GM23338 (cell line): ENCODE data around the gene FTO. TPM values are rescaled to one million over a fixed set of nuclear protein-coding genes. Genes with fewer than 3 reads are reported as not detected.

Experiments used
- ATAC-seq: fragments of 200-7000 bp; cut with Tn5 transposase; 3 replicates; pipeline ENCODE4 v1.9.1; 2020
- DNase-seq: peaks from one replicate; pipeline ENCODE4 v3.0.0-alpha.2; 2015; ENCODE audit warnings: low spot score
- H2AFZ ChIP-seq: fragments of 200-600 bp; sonication (generic); 2 replicates; pipeline ENCODE4 v1.8.0; 2016; ENCODE audit warnings: antibody characterized with exemption, mild to moderate bottlenecking, moderate library complexity
- H3F3A ChIP-seq: fragments of 200-600 bp; sonication (generic); replicated peaks from 2 replicates; pipeline ENCODE4 v1.8.0; 2017; ENCODE audit warnings: antibody characterized with exemption, mixed run types, low read depth
- H3K27ac ChIP-seq: fragments of 200-600 bp; sonication (generic); 2 replicates; pipeline ENCODE4 v1.6.1; 2016; ENCODE audit warnings: low read depth
- H3K27me3 ChIP-seq: fragments of 200-600 bp; sonication (generic); 2 replicates; pipeline ENCODE4 v1.8.0; 2016; ENCODE audit warnings: mild to moderate bottlenecking, mixed run types, moderate library complexity; ENCODE audit not compliant: insufficient read depth
- H3K36me3 ChIP-seq: fragments of 200-600 bp; sonication (generic); 2 replicates; pipeline ENCODE4 v1.8.0; 2016; ENCODE audit warnings: mild to moderate bottlenecking; ENCODE audit not compliant: insufficient read depth
- H3K4me1 ChIP-seq: fragments of 200-600 bp; sonication (generic); 2 replicates; pipeline ENCODE4 v1.8.0; 2016; ENCODE audit warnings: mild to moderate bottlenecking, moderate library complexity; ENCODE audit not compliant: insufficient read depth
- H3K4me2 ChIP-seq: fragments of 200-600 bp; sonication (generic); 2 replicates; pipeline ENCODE4 v1.7.1; 2017; ENCODE audit warnings: mixed run types
- H3K4me3 ChIP-seq: fragments of 200-600 bp; sonication (generic); 2 replicates; pipeline ENCODE4 v1.6.1; 2016; ENCODE audit warnings: mixed run types
- H3K79me2 ChIP-seq: fragments of 200-600 bp; sonication (generic); replicated peaks from 2 replicates; pipeline ENCODE4 v1.8.0; 2017; ENCODE audit warnings: mild to moderate bottlenecking; ENCODE audit not compliant: insufficient read depth
- H3K9me2 ChIP-seq: fragments of 200-600 bp; sonication (generic); 2 replicates; pipeline ENCODE4 v1.8.0; 2017; ENCODE audit not compliant: insufficient read depth
- H4K20me1 ChIP-seq: fragments of 200-600 bp; sonication (generic); replicated peaks from 2 replicates; pipeline ENCODE4 v1.8.0; 2017; ENCODE audit warnings: mild to moderate bottlenecking; ENCODE audit not compliant: insufficient read depth
- H3K27ac Mint-ChIP-seq: 2 replicates; pipeline ENCODE4 v1.8.0; 2020; ENCODE audit warnings: inconsistent platforms, mild to moderate bottlenecking, moderate library complexity, mixed read lengths
- H3K27me3 Mint-ChIP-seq: 3 replicates; pipeline ENCODE4 v1.8.0; 2022; ENCODE audit warnings: low read depth, mild to moderate bottlenecking, moderate library complexity, mixed read lengths, inconsistent platforms; ENCODE audit not compliant: insufficient read depth, poor library complexity
- H3K36me3 Mint-ChIP-seq: 3 replicates; pipeline ENCODE4 v1.8.0; 2021; ENCODE audit warnings: low read depth, mild to moderate bottlenecking, inconsistent platforms, moderate library complexity, mixed read lengths
- H3K4me1 Mint-ChIP-seq: 3 replicates; pipeline ENCODE4 v1.8.0; 2020; ENCODE audit warnings: mild to moderate bottlenecking, inconsistent platforms, mixed read lengths
- H3K4me3 Mint-ChIP-seq: 3 replicates; pipeline ENCODE4 v1.8.0; 2021; ENCODE audit warnings: moderate library complexity, mild to moderate bottlenecking, inconsistent platforms, mixed read lengths
- H3K9me3 Mint-ChIP-seq: 3 replicates; pipeline ENCODE4 v1.8.0; 2020; ENCODE audit warnings: moderate library complexity, mild to moderate bottlenecking, inconsistent platforms, mixed read lengths
- CREB1 ChIP-seq: fragments of 250-450 bp; sonication (Bioruptor Pico); IDR thresholded peaks from 2 replicates; pipeline ENCODE4 v1.5.0; 2020; ENCODE audit warnings: low read depth, mild to moderate bottlenecking, moderate library complexity
- EZH2 ChIP-seq: fragments of 200-600 bp; sonication (generic); IDR thresholded peaks from one replicate; pipeline ENCODE4 v1.8.0; 2017; ENCODE audit warnings: antibody characterized with exemption, mild to moderate bottlenecking, low read depth; ENCODE audit not compliant: unreplicated experiment
- EZH2phosphoT487 ChIP-seq: fragments of 200-600 bp; sonication (generic); IDR thresholded peaks from one replicate; pipeline ENCODE4 v1.8.1; 2018; ENCODE audit warnings: antibody characterized with exemption; ENCODE audit not compliant: unreplicated experiment
- JUNB ChIP-seq: IDR thresholded peaks from one replicate; pipeline ENCODE4 v1.6.1; 2016; ENCODE audit warnings: antibody characterized with exemption; ENCODE audit not compliant: unreplicated experiment
- NANOG ChIP-seq: IDR thresholded peaks from 2 replicates; pipeline ENCODE4 v1.6.1; 2016; ENCODE audit warnings: antibody characterized with exemption, borderline replicate concordance
- POLR2AphosphoS5 ChIP-seq: IDR thresholded peaks from 2 replicates; pipeline ENCODE4 v1.6.1; 2016; ENCODE audit warnings: antibody characterized with exemption, low read depth
- STAT1 ChIP-seq: IDR thresholded peaks from one replicate; pipeline ENCODE4 v1.6.1; 2016; ENCODE audit warnings: antibody characterized with exemption; ENCODE audit not compliant: unreplicated experiment
- ZNF114 ChIP-seq: fragments of 250-450 bp; sonication (Bioruptor Pico); IDR thresholded peaks from 2 replicates; pipeline ENCODE4 v1.5.0; 2020; ENCODE audit warnings: mild to moderate bottlenecking, moderate library complexity
- ZNF331 ChIP-seq: fragments of 250-450 bp; sonication (Bioruptor Pico); IDR thresholded peaks from 2 replicates; pipeline ENCODE4 v1.5.0; 2020; ENCODE audit warnings: low read depth, mild to moderate bottlenecking, moderate library complexity
- polyA plus RNA-seq: library from polyadenylated mRNA; unstranded; fragments of >200 nt; fragmentation: Nextera tagmentation; extraction: Ambion mirVana; gene quantifications from 2 replicates; pipeline ENCODE4 v1.2.1, GENCODE V29; 2016
- total RNA-seq: library from RNA; depleted of rRNA; stranded (reverse); fragments of >200 nt; shearing (Covaris generic); gene quantifications from 2 replicates; pipeline ENCODE4 v1.2.3, GENCODE V29; 2014
- TF ChIP-seq, protein P1 (sequence below), 2 experiments: fragments of 200-600 bp in 1 of 2; sonication (generic) in 1 of 2; conservative IDR thresholded peaks; 2 replicates each; pipeline versions ENCODE4 v1.5.1 to v1.6.1; 2016 to 2017; ENCODE audit warnings: antibody characterized with exemption in 2 of 2, low read depth in 2 of 2, mild to moderate bottlenecking in 2 of 2, moderate library complexity in 1 of 2
- TF ChIP-seq, protein P2 (sequence below): IDR thresholded peaks from one replicate; pipeline ENCODE4 v1.6.1; 2018; ENCODE audit warnings: antibody characterized with exemption; ENCODE audit not compliant: unreplicated experiment
- TF ChIP-seq, protein P3 (sequence below): IDR thresholded peaks from 2 replicates; pipeline ENCODE4 v1.6.1; 2016; ENCODE audit warnings: antibody characterized with exemption

FTO gene
- total and polyA plus RNA-seq, 2 experiments from 2014 or later, result 17.7 to 69.6 TPM

DNA sequence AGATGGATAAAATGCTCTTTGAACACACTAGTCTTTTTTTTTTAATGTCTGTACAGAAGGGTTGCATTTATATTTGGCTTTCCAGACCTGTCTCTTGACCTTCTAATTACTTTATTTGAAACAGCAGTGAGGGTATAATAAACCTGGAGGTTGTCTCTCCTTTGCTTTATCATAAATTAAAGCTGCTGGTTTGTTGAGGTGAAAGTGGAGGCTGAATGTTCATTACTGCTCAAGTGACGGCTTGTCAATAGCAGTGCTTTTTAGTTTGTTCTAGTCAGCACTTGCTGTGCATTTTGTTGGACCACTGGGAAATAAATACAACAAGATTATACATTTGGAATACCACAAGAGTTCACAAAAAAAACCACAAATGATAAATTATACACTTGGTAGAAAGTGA is 318.4 kb downstream of the FTO start:
- no peak for DNase-seq
- peaks cover 6% of the 10 kb centered on the region; the same call in 1 of the 2 replicates for H3K4me1 ChIP-seq
- Mint-ChIP-seq H3K4me1 (peaks cover 2% of the 10 kb centered on the region; the same call in 2 of the 3 replicates), H3K36me3 (no peaks in the 10 kb centered on the region; the same call in 2 of the 3 replicates), H3K27me3 (peaks cover 5% of the 10 kb centered on the region), H3K4me3 (no peak overlapping the region), H3K9me3 (no peaks in the 10 kb centered on the region), H3K27ac (no peak overlapping the region)
- H3K36me3 ChIP-seq, result no peaks in the 10 kb centered on the region
- no peak overlapping the region for H2AFZ ChIP-seq
- no peaks in the 10 kb centered on the region for H3F3A ChIP-seq
- no peaks in the 10 kb centered on the region for H4K20me1 ChIP-seq
- ATAC-seq, result no peak
- peaks cover 12% of the 10 kb centered on the region; the same call in 1 of the 2 replicates for H3K9me2 ChIP-seq
- H3K27ac ChIP-seq, result no peak overlapping the region
- no peaks in the 10 kb centered on the region for H3K79me2 ChIP-seq
- TF ChIP-seq NANOG, result no peak
- TF ChIP-seq, protein P1, sequence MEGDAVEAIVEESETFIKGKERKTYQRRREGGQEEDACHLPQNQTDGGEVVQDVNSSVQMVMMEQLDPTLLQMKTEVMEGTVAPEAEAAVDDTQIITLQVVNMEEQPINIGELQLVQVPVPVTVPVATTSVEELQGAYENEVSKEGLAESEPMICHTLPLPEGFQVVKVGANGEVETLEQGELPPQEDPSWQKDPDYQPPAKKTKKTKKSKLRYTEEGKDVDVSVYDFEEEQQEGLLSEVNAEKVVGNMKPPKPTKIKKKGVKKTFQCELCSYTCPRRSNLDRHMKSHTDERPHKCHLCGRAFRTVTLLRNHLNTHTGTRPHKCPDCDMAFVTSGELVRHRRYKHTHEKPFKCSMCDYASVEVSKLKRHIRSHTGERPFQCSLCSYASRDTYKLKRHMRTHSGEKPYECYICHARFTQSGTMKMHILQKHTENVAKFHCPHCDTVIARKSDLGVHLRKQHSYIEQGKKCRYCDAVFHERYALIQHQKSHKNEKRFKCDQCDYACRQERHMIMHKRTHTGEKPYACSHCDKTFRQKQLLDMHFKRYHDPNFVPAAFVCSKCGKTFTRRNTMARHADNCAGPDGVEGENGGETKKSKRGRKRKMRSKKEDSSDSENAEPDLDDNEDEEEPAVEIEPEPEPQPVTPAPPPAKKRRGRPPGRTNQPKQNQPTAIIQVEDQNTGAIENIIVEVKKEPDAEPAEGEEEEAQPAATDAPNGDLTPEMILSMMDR (conservative IDR thresholded peaks at IDR 0.05; ENCODE audit: low read depth in 2 of 2), result no peak
- TF ChIP-seq STAT1, result no peak
- TF ChIP-seq EZH2phosphoT487, result no peak
- TF ChIP-seq ZNF114 (CRISPR knock-in tag), result no peak
- TF ChIP-seq, protein P2, sequence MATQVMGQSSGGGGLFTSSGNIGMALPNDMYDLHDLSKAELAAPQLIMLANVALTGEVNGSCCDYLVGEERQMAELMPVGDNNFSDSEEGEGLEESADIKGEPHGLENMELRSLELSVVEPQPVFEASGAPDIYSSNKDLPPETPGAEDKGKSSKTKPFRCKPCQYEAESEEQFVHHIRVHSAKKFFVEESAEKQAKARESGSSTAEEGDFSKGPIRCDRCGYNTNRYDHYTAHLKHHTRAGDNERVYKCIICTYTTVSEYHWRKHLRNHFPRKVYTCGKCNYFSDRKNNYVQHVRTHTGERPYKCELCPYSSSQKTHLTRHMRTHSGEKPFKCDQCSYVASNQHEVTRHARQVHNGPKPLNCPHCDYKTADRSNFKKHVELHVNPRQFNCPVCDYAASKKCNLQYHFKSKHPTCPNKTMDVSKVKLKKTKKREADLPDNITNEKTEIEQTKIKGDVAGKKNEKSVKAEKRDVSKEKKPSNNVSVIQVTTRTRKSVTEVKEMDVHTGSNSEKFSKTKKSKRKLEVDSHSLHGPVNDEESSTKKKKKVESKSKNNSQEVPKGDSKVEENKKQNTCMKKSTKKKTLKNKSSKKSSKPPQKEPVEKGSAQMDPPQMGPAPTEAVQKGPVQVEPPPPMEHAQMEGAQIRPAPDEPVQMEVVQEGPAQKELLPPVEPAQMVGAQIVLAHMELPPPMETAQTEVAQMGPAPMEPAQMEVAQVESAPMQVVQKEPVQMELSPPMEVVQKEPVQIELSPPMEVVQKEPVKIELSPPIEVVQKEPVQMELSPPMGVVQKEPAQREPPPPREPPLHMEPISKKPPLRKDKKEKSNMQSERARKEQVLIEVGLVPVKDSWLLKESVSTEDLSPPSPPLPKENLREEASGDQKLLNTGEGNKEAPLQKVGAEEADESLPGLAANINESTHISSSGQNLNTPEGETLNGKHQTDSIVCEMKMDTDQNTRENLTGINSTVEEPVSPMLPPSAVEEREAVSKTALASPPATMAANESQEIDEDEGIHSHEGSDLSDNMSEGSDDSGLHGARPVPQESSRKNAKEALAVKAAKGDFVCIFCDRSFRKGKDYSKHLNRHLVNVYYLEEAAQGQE, result no peak
- no peak overlapping the region for H3K4me3 ChIP-seq
- H3K27me3 ChIP-seq, result no peaks in the 10 kb centered on the region
- no peak overlapping the region for H3K4me2 ChIP-seq

DNA sequence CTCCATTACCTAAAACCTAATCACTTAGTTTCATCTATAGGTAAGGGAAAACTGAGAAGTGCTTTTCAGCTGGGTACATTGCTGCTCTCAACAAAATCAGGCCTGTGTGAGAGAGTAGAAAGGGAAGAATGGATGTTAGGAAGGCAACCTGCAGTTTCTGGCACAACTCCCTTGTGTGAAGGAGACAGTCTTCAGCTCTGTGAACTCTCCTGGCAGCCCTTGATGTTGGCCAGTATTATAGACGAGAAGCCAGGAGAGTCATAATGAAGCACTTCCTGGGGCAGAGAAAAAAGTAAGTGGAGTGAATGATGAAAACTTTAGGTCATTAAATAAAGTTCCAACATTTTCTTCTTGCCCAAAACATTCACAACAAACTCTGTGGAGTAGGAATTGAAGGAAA is 322.5 kb downstream of the FTO start:
- Mint-ChIP-seq H3K27me3 (peaks cover 5% of the 10 kb centered on the region), H3K36me3 (peaks cover 6% of the 10 kb centered on the region; the same call in 2 of the 3 replicates), H3K9me3 (peaks cover 10% of the 10 kb centered on the region), H3K4me3 (no peak overlapping the region), H3K4me1 (no peaks in the 10 kb centered on the region), H3K27ac (no peak overlapping the region; the same call in 1 of the 2 replicates)
- no peaks in the 10 kb centered on the region for H3K79me2 ChIP-seq
- no peaks in the 10 kb centered on the region for H4K20me1 ChIP-seq
- no peaks in the 10 kb centered on the region for H3K27me3 ChIP-seq
- no peaks in the 10 kb centered on the region for H3K9me2 ChIP-seq
- DNase-seq (no peak), ATAC-seq (no peak)
- 0 out of 2 replicates have a peak, but pooled peaks cover 5% of the 10 kb centered on the region for H3K36me3 ChIP-seq
- H3F3A ChIP-seq, result no peaks in the 10 kb centered on the region
- H3K4me2 ChIP-seq, result no peak overlapping the region
- H3K4me3 ChIP-seq, result no peak overlapping the region
- no peaks in the 10 kb centered on the region for H3K4me1 ChIP-seq
- no peak overlapping the region for H2AFZ ChIP-seq
- H3K27ac ChIP-seq, result no peak overlapping the region
- TF ChIP-seq JUNB (no peak), ZNF331 (CRISPR knock-in tag) (no peak), STAT1 (no peak), CREB1 (CRISPR knock-in tag) (no peak), POLR2AphosphoS5 (no peak), EZH2 (no peak), ZNF114 (CRISPR knock-in tag) (no peak), NANOG (no peak), EZH2phosphoT487 (no peak)
- TF ChIP-seq, protein P3, sequence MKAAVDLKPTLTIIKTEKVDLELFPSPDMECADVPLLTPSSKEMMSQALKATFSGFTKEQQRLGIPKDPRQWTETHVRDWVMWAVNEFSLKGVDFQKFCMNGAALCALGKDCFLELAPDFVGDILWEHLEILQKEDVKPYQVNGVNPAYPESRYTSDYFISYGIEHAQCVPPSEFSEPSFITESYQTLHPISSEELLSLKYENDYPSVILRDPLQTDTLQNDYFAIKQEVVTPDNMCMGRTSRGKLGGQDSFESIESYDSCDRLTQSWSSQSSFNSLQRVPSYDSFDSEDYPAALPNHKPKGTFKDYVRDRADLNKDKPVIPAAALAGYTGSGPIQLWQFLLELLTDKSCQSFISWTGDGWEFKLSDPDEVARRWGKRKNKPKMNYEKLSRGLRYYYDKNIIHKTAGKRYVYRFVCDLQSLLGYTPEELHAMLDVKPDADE, result no peak
- TF ChIP-seq, protein P1 (conservative IDR thresholded peaks at IDR 0.05; ENCODE audit: low read depth in 2 of 2), result no peak
